Kidney glomerular epithelial cell (primary cell): ENCODE measurements around the gene NNAT.
A peak's percentile ranks its signal among the peaks of the same experiment; 100 is the strongest.

ENCODE experiments used
- DNase-seq: peaks from one replicate; lab custom pipeline; 2025; lab: John Stamatoyannopoulos, UW

Gene NNAT

GRCh38 chr20:37523911-37524700, 3.1 kb downstream of the NNAT start:
- no peak for DNase-seq

GRCh38 chr20:37524859-37525708, 4.0 kb downstream of the NNAT start:
- peak; percentile 12 for DNase-seq

- no peak for DNase-seq
These were observed 4.8 kb downstream of the NNAT start for GRCh38 chr20:37525810-37526209.

- peak; percentile 59 for DNase-seq
These were observed 5.3 kb downstream of the NNAT start for GRCh38 chr20:37526238-37526838.

- no peak for DNase-seq
These were observed 6.0 kb downstream of the NNAT start for GRCh38 chr20:37526839-37527637.

GRCh38 chr20:37527638-37528445, 6.8 kb downstream of the NNAT start, which contains the start of gene BLCAP:
TSS of gene BLCAP (minus strand) at chr20:37527876. CDS start at chr20:37519174, 8,702 bp downstream.
- peak; percentile 76 for DNase-seq

- no peak for DNase-seq
These were observed 7.6 kb downstream of the NNAT start for GRCh38 chr20:37528446-37529213.

- DNase-seq, result no peak
These were observed 8.3 kb downstream of the NNAT start for GRCh38 chr20:37529214-37529967.

GRCh38 chr20:37529968-37530600, 9.0 kb downstream of the NNAT start:
- DNase-seq, result no peak

- DNase-seq, result no peak
These were observed 9.6 kb downstream of the NNAT start for GRCh38 chr20:37530696-37531095.

GRCh38 chr20:37531856-37532255, 10.8 kb downstream of the NNAT start:
- DNase-seq, result no peak

- no peak for DNase-seq
These were observed 12.2 kb downstream of the NNAT start for GRCh38 chr20:37533154-37533715.

GRCh38 chr20:37534401-37535157, 13.5 kb downstream of the NNAT start:
- DNase-seq, result peak; percentile 64

- DNase-seq, result no peak
These were observed 14.5 kb downstream of the NNAT start for GRCh38 chr20:37535443-37536132.

- no peak for DNase-seq
These were observed 16.5 kb downstream of the NNAT start for GRCh38 chr20:37537505-37537904.

- DNase-seq, result peak; percentile 16
These were observed 17.0 kb downstream of the NNAT start for GRCh38 chr20:37538003-37538402.

GRCh38 chr20:37539424-37539823, 18.4 kb downstream of the NNAT start:
- no peak for DNase-seq
